Osteoblast (primary cell): Measurements from ENCODE around the gene PGGT1B. TPM values are rescaled to one million over a fixed set of nuclear protein-coding genes. Genes with fewer than 3 reads are reported as not detected.
"Not testable (repeated sequence)": the region's sequence is repeated elsewhere in the genome, so short reads cannot be mapped to it uniquely, and the experiment has no call there.

Experiments used
- DNase-seq: peaks from one replicate; pipeline ENCODE4 v3.0.0; 2011; ENCODE audit warnings: low spot score, mixed read lengths; ENCODE audit not compliant: insufficient read length; ENCODE audit errors: missing footprints
- H2AFZ ChIP-seq: 2 replicates; pipeline ENCODE4 v1.6.0; 2011; ENCODE audit warnings: mild to moderate bottlenecking, low read length
- H3K27ac ChIP-seq: 2 replicates; pipeline ENCODE4 v1.5.1; 2011; ENCODE audit warnings: mild to moderate bottlenecking, low read depth, low read length, moderate library complexity
- H3K27me3 ChIP-seq: 2 replicates; pipeline ENCODE4 v1.6.0; 2012; ENCODE audit warnings: mild to moderate bottlenecking, control low read depth, inconsistent platforms, low read length, moderate library complexity; ENCODE audit not compliant: insufficient read depth
- H3K36me3 ChIP-seq: 2 replicates; pipeline ENCODE4 v1.5.1; 2011; ENCODE audit warnings: mild to moderate bottlenecking, low read length, control low read depth, moderate library complexity; ENCODE audit not compliant: insufficient read depth
- H3K4me1 ChIP-seq: 2 replicates; pipeline ENCODE4 v1.5.1; 2011; ENCODE audit warnings: mild to moderate bottlenecking, low read length, control low read depth, moderate library complexity; ENCODE audit not compliant: insufficient read depth
- H3K4me2 ChIP-seq: 2 replicates; pipeline ENCODE4 v1.6.0; 2011; ENCODE audit warnings: mild to moderate bottlenecking, low read length; ENCODE audit not compliant: insufficient read depth
- H3K4me3 ChIP-seq: fragments of 200-600 bp; sonication (generic); 3 replicates; pipeline ENCODE4 v1.5.1; 2012; ENCODE audit warnings: mild to moderate bottlenecking, low read length, inconsistent platforms; ENCODE audit not compliant: insufficient read depth
- H3K79me2 ChIP-seq: 2 replicates; pipeline ENCODE4 v1.6.0; 2012; ENCODE audit warnings: mild to moderate bottlenecking, low read length, control low read depth, inconsistent platforms; ENCODE audit not compliant: insufficient read depth
- H3K9me3 ChIP-seq: 2 replicates; pipeline ENCODE4 v1.5.1; 2011; ENCODE audit warnings: low read depth, low read length, control low read depth
- H4K20me1 ChIP-seq: 2 replicates; pipeline ENCODE4 v1.6.0; 2012; ENCODE audit warnings: mild to moderate bottlenecking, low read length, control low read depth; ENCODE audit not compliant: insufficient read depth
- CTCF ChIP-seq: IDR thresholded peaks from 2 replicates; pipeline ENCODE4 v1.5.1; 2011; ENCODE audit warnings: mild to moderate bottlenecking, low read depth, low read length, moderate library complexity; ENCODE audit errors: extremely low read depth
- total RNA-seq: library from RNA; depleted of rRNA; stranded (reverse); fragments of >200 nt; gene quantifications from 2 replicates; pipeline ENCODE4 v1.2.3, GENCODE V29; 2012

PGGT1B gene
- total RNA-seq, 1 donor, result 14.1 TPM

GRCh38 chr5:115262011-115262320 lies 711 bp downstream of the PGGT1B start:
- Histone ChIP-seq H3K27ac (peak overlapping the region; percentile 86), H4K20me1 (peaks cover 37% of the 10 kb centered on the region), H3K36me3 (no peaks in the 10 kb centered on the region), H3K27me3 (no peaks in the 10 kb centered on the region), H3K4me2 (peak overlapping the region; percentile 91), H3K4me3 (peak overlapping the region; percentile 91), H3K4me1 (peaks cover 28% of the 10 kb centered on the region), H3K9me3 (no peaks in the 10 kb centered on the region), H3K79me2 (peaks cover 55% of the 10 kb centered on the region), H2AFZ (peak overlapping the region; percentile 99)
- no peak for TF ChIP-seq CTCF
- DNase-seq, result no peak

- H3K4me3 ChIP-seq, result no peak overlapping the region
- no peak overlapping the region for H3K4me2 ChIP-seq
- H3K9me3 ChIP-seq, result no peaks in the 10 kb centered on the region
- DNase-seq, result no peak
- TF ChIP-seq CTCF, result no peak
- H4K20me1 ChIP-seq, result peaks cover 52% of the 10 kb centered on the region
- no peaks in the 10 kb centered on the region for H3K36me3 ChIP-seq
- H3K79me2 ChIP-seq, result peaks cover 72% of the 10 kb centered on the region
- peaks cover 28% of the 10 kb centered on the region for H3K4me1 ChIP-seq
- H2AFZ ChIP-seq, result no peak overlapping the region
- H3K27me3 ChIP-seq, result no peaks in the 10 kb centered on the region
- no peak overlapping the region for H3K27ac ChIP-seq
Measured at GRCh38 chr5:115260248-115260647, 2.4 kb downstream of the PGGT1B start.

- no peak overlapping the region for H3K4me3 ChIP-seq
- H4K20me1 ChIP-seq, result peaks cover 59% of the 10 kb centered on the region
- no peaks in the 10 kb centered on the region for H3K36me3 ChIP-seq
- TF ChIP-seq CTCF, result no peak
- peak; percentile 81 for DNase-seq
- no peak overlapping the region for H3K4me2 ChIP-seq
- H2AFZ ChIP-seq, result no peak overlapping the region
- no peak overlapping the region for H3K27ac ChIP-seq
- H3K79me2 ChIP-seq, result peaks cover 95% of the 10 kb centered on the region
- peaks cover 24% of the 10 kb centered on the region for H3K4me1 ChIP-seq
- H3K9me3 ChIP-seq, result no peaks in the 10 kb centered on the region
- H3K27me3 ChIP-seq, result no peaks in the 10 kb centered on the region
Measured at GRCh38 chr5:115257981-115258380, 4.7 kb downstream of the PGGT1B start.

GRCh38 chr5:115249379-115249778 lies 13.3 kb downstream of the PGGT1B start:
- not testable (repeated sequence) for H3K9me3 ChIP-seq, H3K27ac ChIP-seq, H3K4me2 ChIP-seq, H3K4me1 ChIP-seq, H3K27me3 ChIP-seq, H3K36me3 ChIP-seq, DNase-seq, H2AFZ ChIP-seq, H3K4me3 ChIP-seq, H4K20me1 ChIP-seq
- peaks cover 55% of the 10 kb centered on the region for H3K79me2 ChIP-seq
